ENCODE data around the gene MMP26. TPM values are rescaled to one million over a fixed set of nuclear protein-coding genes. Genes with fewer than 3 reads are reported as not detected.

MMP26 gene
- not detected in 2 replicates for total RNA-seq

GRCh38 chr11:4704054-4704789, at the start of gene MMP26:
Gene MMP26 (plus strand): TSS chr11:4704784.

GRCh38 chr11:4697585-4697984, 7.0 kb upstream of the MMP26 start, which contains the start of gene OR51E2:
Gene OR51E2 (minus strand): TSS chr11:4697853. CDS start chr11:4682711, 15,142 bp downstream.

Other genes starting within 250 kb of the MMP26 start
- gene OR52K1, start 222.1 kb upstream of the MMP26 start, total RNA-seq = not detected in 2 replicates
- gene OR52M1, start 159.6 kb upstream of the MMP26 start, total RNA-seq = not detected in 2 replicates
- gene OR52I2, start 123.0 kb upstream of the MMP26 start, total RNA-seq = not detected in 2 replicates
- not detected in 2 replicates for gene OR52I1, start 110.7 kb upstream of the MMP26 start, total RNA-seq
- gene TRIM68, start 96.6 kb upstream of the MMP26 start, total RNA-seq = 7.3 and 10.9 TPM in 2 replicates
- not detected in 2 replicates for gene OR51D1, start 67.3 kb upstream of the MMP26 start, total RNA-seq
- not detected in 2 replicates for gene OR51E1, start 60.8 kb upstream of the MMP26 start, total RNA-seq
- not detected in 2 replicates for gene OR51E2, start 6.9 kb upstream of the MMP26 start, total RNA-seq
- not detected in 2 replicates for gene OR51F1, start 65.2 kb downstream of the MMP26 start, total RNA-seq
- gene OR52R1, start 99.6 kb downstream of the MMP26 start, total RNA-seq = not detected in 2 replicates
- gene OR51F2, start 116.5 kb downstream of the MMP26 start, total RNA-seq = not detected in 2 replicates
- gene OR51S1, start 144.4 kb downstream of the MMP26 start, total RNA-seq = not detected in 2 replicates
- not detected in 2 replicates for gene OR51T1, start 177.1 kb downstream of the MMP26 start, total RNA-seq
- gene OR51A7, start 199.0 kb downstream of the MMP26 start, total RNA-seq = not detected in 2 replicates
- gene OR51G2, start 214.6 kb downstream of the MMP26 start, total RNA-seq = not detected in 2 replicates
- not detected in 2 replicates for gene OR51G1, start 219.6 kb downstream of the MMP26 start, total RNA-seq
- not detected in 2 replicates for gene OR51A4, start 242.8 kb downstream of the MMP26 start, total RNA-seq